HG03521 (cell line): ENCODE data around the gene ACBD6.

Experiments used
- ATAC-seq: cut with Tn5 transposase; IDR thresholded peaks from one replicate; pipeline ENCODE4 v1.9.1; 2021; ENCODE audit warnings: mild to moderate bottlenecking, moderate library complexity; ENCODE audit not compliant: unreplicated experiment

The ACBD6 gene

DNA sequence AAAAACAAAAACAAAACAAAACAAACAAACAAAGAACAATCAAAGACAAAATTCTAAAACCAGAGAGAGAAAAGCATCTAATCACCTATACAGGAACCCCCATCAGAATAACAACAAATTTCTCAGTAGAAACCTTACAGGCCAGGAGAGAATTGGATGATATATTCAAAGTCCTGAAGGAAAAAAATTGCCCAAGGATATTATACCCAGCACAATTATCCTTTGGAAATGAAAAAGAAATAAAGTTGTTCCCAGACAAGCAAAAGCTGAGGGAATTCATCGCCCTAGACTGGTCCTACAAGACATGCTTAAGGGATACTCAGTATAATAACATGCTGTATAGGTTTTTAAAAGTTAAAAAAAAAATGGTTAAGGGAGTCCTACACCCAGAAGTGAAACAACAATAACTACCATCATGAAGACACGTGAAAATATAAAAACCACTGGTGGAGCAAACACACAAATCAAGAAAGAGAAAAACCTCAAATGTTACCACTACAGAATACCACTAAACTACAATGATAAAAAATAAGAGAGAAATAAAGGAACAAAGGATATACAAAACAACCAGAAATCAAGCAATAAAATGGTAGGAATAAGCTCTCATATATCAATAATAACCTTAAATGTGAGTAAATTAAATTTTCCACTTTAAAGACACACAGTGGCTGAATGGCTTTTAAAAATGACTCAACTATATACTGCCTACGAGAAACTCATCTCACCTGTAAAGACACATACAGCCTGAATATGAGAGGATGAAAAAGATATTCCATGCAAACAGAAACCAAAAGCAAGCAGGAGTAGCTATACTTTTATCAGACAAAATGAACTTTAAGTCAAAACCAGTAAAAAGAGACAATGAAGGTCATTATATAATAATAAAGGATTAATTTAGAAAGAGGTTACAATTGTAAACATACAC is 121.9 kb downstream of the ACBD6 start:
- ATAC-seq = no peak

GRCh38 chr1:180376800-180377199 is 125.6 kb downstream of the ACBD6 start:
- no peak for ATAC-seq

- ATAC-seq = no peak
Measured at GRCh38 chr1:180376253-180376652, 126.1 kb downstream of the ACBD6 start.

- no peak for ATAC-seq
Measured at GRCh38 chr1:180372728-180373127, 129.6 kb downstream of the ACBD6 start.

- no peak for ATAC-seq
Measured at GRCh38 chr1:180370597-180370996, 131.8 kb downstream of the ACBD6 start.

GRCh38 chr1:180370188-180370587 is 132.2 kb downstream of the ACBD6 start:
- no peak for ATAC-seq

DNA sequence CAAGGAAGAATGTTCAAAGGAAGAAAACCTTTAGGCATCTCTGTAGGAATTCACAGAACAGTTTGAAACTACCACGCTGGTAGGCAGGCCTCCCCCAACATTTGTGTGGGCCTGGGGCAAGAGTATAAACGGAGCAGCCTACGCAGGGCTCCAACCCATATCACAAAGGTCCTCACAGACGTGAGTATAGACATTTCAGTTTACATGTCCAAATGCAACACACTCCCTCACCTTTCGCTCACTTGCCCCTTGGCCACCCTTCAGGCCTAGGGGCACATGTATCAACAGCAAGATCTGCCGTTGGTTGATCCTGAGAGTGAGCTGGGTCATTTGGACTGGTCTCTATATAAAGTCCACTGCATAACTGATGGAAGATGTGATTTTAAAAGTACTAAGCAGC is 133.3 kb downstream of the ACBD6 start:
- no peak for ATAC-seq

- no peak for ATAC-seq
Measured at GRCh38 chr1:180366371-180367068, 135.9 kb downstream of the ACBD6 start.

DNA sequence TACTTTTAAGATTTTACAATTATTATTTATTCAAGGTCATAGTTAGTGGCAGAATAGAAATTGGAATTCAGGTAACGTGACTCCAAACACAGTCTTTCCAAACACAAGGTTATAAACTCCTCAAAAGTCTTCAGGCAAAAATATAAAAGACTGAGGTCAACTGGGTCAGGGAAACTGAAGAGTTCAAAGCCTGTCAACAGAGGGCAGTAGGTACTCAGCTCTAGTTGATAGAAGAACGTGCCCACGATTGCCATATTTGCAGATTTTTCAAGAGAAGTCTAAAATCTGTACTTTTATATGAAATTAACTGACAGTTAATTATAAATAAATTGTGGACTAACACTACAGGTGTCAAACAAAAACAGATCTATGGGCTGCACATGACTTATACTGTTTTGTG is 137.3 kb downstream of the ACBD6 start:
- ATAC-seq = no peak

DNA sequence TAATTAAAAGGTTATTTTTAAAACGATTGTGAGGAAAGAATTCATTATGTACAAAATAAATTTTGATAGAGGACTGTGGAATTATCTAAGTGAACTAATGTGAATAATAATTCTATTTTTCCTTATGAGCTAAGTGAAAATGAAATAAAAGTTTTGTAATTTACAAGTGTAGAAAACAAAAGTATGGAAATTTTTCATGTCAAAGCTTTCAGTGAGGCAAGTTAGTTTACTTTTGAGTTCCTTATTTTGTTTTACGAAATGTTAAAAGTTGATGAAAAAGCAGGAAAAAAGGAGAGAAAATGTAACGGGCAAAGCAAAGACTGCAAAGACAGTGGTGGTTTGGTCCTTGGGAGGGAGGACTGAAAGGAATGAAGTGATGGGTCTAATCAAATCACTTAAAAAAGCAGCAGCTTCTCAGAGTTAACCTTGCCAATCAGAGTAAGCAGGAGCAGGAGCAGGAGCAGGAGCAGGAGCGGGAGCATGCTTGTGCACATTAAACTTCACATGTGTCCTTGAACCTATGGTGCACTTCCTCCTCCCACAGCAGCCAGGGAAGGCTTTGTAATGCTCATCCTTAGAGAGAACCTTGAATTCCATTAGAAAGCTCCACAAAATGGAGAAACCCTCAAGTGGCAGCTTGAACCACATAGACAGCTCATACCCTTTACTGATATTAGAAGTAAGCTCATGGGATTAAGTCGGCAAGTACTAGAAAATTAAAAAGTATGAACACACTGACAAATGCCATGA is 139.0 kb downstream of the ACBD6 start:
- no peak for ATAC-seq

DNA sequence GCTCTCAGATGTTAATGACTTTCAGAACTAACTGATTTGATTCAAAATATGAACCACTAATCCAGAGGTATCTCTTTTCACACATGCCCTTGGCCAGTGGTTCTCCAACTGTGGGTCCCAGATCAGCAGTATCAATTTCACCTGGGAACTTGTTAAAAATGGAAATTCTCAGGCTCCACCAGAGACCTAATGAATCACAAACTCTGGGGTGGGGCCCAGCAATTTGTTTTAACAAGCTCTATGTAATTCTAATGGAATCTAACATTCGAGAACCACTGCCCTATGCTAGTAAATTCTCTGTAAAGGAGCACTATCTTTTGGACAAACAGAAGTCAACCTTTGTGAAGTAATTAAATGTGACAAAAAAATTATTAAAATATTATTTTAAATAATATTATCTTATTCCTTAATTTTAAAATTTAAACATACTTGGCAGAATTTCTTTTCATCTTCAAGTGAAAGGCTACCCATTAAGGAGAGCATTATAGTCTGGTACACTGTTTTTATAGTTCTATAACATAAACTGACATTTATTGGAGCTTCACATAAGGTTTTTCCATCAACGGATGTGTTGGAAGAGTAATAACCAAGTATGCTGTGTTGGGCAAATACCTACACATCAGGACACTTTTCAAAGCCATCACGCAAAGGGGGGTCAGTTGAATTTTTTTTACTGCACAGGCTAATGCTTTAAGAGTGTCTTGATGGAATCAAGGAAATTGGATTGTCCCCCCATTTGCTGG is 141.9 kb downstream of the ACBD6 start:
- ATAC-seq = no peak

GRCh38 chr1:180358649-180359048 is 143.7 kb downstream of the ACBD6 start:
- ATAC-seq = no peak

DNA sequence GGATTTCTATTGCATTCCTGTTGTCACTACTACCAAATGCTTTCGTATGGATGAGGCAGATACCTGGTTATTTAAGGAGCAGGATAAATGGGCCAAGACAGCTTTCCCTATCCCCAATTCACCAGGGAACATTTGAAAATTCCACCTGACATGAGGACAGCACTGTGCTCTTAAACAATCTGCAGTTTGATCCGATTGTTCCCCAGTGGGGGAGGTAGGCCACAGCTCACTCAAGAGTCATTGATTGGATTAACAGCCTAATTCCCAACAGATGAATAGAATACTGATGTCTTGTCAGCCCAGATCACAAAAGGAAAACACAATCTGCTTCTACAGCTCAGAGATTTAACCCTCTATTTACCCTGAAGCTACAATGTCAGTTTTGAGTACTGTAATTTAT is 148.4 kb downstream of the ACBD6 start:
- no peak for ATAC-seq

- no peak for ATAC-seq
Measured at GRCh38 chr1:180352588-180352987, 149.8 kb downstream of the ACBD6 start.

DNA sequence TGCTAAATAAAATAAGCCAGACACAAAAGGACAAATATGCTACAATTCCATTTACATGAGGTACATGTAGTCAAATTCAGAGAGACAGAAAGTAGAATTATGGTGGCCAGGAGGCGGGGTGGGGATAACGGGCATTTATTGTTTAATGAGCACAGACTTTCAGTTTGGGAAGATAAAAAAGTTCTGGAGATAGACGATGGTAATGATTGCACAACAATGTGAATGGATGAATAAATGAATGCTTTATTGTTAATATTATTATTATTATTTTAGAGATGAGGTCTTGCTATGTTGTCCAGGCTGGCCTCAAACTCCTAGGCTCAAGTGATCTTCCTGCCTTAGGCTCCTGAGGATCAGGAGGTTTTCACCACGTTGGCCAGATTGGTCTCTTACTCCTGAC is 150.4 kb downstream of the ACBD6 start:
- ATAC-seq = no peak

GRCh38 chr1:180345148-180345547 is 157.2 kb downstream of the ACBD6 start:
- ATAC-seq = no peak

DNA sequence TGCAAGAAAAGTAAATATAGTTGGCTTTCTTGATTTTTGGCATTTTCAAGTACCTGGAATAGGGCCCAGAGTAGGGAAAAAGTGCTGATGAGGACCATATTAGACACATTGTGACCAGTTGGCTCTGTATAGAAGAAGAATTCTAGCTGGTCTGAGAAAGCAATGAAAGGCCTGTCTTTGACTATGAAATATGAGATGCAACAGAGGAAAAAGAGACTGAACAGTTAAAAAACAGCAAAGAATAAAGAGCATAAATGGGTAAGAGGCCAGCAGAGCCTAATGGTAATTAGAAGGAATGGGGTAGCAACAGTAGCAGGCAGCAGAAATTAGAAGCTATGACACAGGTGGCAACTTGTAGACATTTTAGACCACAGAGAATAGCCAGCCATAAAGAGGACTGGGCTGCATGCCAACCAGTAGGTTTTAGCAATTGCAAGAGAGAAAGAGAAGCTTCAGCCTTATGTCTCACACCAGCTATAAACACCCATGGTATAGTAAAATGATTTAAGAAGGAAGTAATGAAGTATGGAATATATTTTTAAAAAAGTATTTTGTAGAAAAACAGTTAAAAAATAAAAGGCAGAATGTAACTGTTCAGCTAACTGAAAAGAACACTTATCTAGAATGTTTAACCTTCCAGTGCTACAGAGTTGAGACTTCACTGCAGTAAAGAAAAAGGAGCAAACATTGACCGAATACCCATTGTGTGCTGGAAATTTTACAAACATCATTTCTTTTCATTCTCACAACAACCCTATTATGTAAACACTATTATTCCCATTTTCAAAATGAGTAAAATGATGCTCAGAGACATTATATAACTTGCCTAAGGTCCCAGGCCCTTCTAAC is 158.2 kb downstream of the ACBD6 start:
- ATAC-seq = peak; percentile 64

- ATAC-seq = no peak
Measured at GRCh38 chr1:180327089-180327488, 175.3 kb downstream of the ACBD6 start.

DNA sequence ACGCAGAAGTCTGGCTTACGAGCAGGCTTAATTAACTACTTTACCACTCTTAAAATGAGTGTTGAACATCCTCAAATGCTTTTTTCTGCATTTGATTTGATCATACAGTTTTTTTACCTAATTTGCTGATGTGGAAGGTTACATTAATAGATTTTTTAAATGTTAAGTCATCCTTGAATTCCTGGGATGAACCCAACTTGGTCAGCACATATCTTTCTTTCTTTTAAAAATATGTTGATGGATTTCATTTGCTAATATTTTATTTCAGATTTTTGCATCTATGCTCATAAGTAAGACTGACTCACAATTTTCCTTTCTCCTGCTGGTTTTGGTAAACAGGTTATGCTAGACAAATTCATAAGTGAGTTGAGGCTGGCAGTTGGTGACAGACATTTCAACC is 189.5 kb downstream of the ACBD6 start:
- ATAC-seq = no peak
